DMS53 (cell line): ENCODE results near the gene PNKD.
"Not testable (repeated sequence)": the region's sequence is repeated elsewhere in the genome, so short reads cannot be mapped to it uniquely, and the experiment has no call there.

Experiments used
- DNase-seq: peaks from one replicate; lab custom pipeline; 2025; lab: John Stamatoyannopoulos, UW

The PNKD gene

GRCh38 chr2:218273214-218273907, 3.0 kb downstream of the PNKD start:
- DNase-seq, result not testable (repeated sequence)

- no peak for DNase-seq
Measured at GRCh38 chr2:218273908-218274249, 3.6 kb downstream of the PNKD start.

GRCh38 chr2:218274586-218274985, 4.3 kb downstream of the PNKD start:
- DNase-seq, result no peak

GRCh38 chr2:218275371-218276072, 5.2 kb downstream of the PNKD start:
- no peak for DNase-seq

GRCh38 chr2:218276986-218277755, 6.9 kb downstream of the PNKD start:
- DNase-seq, result peak; percentile 50

- no peak for DNase-seq
Measured at GRCh38 chr2:218277921-218278320, 7.6 kb downstream of the PNKD start.

- DNase-seq, result no peak
Measured at GRCh38 chr2:218278531-218279360, 8.4 kb downstream of the PNKD start.

GRCh38 chr2:218280260-218280870, 10.0 kb downstream of the PNKD start:
- DNase-seq, result no peak

GRCh38 chr2:218281449-218281848, 11.1 kb downstream of the PNKD start:
- DNase-seq, result no peak

- DNase-seq, result no peak
Measured at GRCh38 chr2:218282173-218282991, 12.1 kb downstream of the PNKD start.

- no peak for DNase-seq
Measured at GRCh38 chr2:218284106-218284811, 13.9 kb downstream of the PNKD start.

GRCh38 chr2:218285604-218286003, 15.3 kb downstream of the PNKD start:
- no peak for DNase-seq

GRCh38 chr2:218286570-218287459, 16.5 kb downstream of the PNKD start:
- DNase-seq, result no peak

- peak; percentile 34 for DNase-seq
Measured at GRCh38 chr2:218289639-218290315, 19.5 kb downstream of the PNKD start.

- no peak for DNase-seq
Measured at GRCh38 chr2:218290316-218291261, 20.3 kb downstream of the PNKD start.

- DNase-seq, result no peak
Measured at GRCh38 chr2:218291318-218292047, 21.2 kb downstream of the PNKD start.
